Panc1 (cell line): ENCODE results near the gene KAT5. TPM values are rescaled to one million over a fixed set of nuclear protein-coding genes. Genes with fewer than 3 reads are reported as not detected.

Experiments
- ATAC-seq: fragments of 200-7000 bp; cut with Tn5 transposase; 2 replicates; pipeline ENCODE4 v1.9.1; 2020; ENCODE audit warnings: mild to moderate bottlenecking, moderate library complexity
- BruUV-seq: library from RNA; stranded (reverse); fragments of 400-500 nt; replicated peaks from 2 replicates; lab custom pipeline; 2021; lab: Mats Ljungman, UMichigan
- CTCF ChIA-PET: fragments of 300-600 bp; sonication (Branson Sonifier 250); formaldehyde crosslinking; loops from one replicate; lab custom pipeline; 2022; ENCODE audit warnings: antibody characterized with exemption; lab: Charles Lee
- POLR2A ChIA-PET: fragments of 300-600 bp; sonication (Branson Sonifier 250); formaldehyde crosslinking; loops from one replicate; lab custom pipeline; 2022; ENCODE audit warnings: antibody characterized with exemption; lab: Charles Lee
- DNase-seq: peaks from one replicate; pipeline ENCODE4 v3.0.0-alpha.2; 2010; ENCODE audit warnings: low read depth, low spot score
- H3K27ac ChIP-seq: 2 replicates; pipeline ENCODE4 v1.5.1; 2011; ENCODE audit warnings: mild to moderate bottlenecking, low read length, inconsistent platforms
- H3K27me3 ChIP-seq: fragments of 200-500 bp; sonication (Bioruptor generic); 2 replicates; pipeline ENCODE4 v1.6.0; 2014; ENCODE audit warnings: low read length, inconsistent platforms; ENCODE audit not compliant: control insufficient read depth, insufficient read depth
- H3K36me3 ChIP-seq: fragments of 200-500 bp; sonication (Bioruptor generic); 2 replicates; pipeline ENCODE4 v1.5.1; 2014; ENCODE audit warnings: inconsistent platforms, mild to moderate bottlenecking, low read length, moderate library complexity; ENCODE audit not compliant: control insufficient read depth, insufficient read depth
- H3K4me1 ChIP-seq: 2 replicates; pipeline ENCODE4 v1.5.1; 2011; ENCODE audit warnings: inconsistent platforms, mild to moderate bottlenecking, low read length, moderate library complexity; ENCODE audit not compliant: control insufficient read depth, insufficient read depth
- H3K4me3 ChIP-seq, 2 experiments: 2 replicates each; pipeline ENCODE4 v1.5.1; 2011 to 2012; ENCODE audit warnings: low read depth in 2 of 2, low read length in 2 of 2, mild to moderate bottlenecking in 2 of 2, inconsistent platforms in 1 of 2, moderate library complexity in 1 of 2
- H3K9me3 ChIP-seq: fragments of 200-500 bp; sonication (Bioruptor generic); 2 replicates; pipeline ENCODE4 v1.5.1; 2014; ENCODE audit warnings: low read depth, mild to moderate bottlenecking, inconsistent platforms, low read length, moderate library complexity; ENCODE audit not compliant: control insufficient read depth, insufficient read depth
- CTCF ChIP-seq: fragments of 450-650 bp; IDR thresholded peaks from 2 replicates; pipeline ENCODE4 v1.5.1; 2017; ENCODE audit warnings: mild to moderate bottlenecking
- POLR2AphosphoS5 ChIP-seq: IDR thresholded peaks from 2 replicates; pipeline ENCODE4 v1.6.1; 2012; ENCODE audit warnings: mild to moderate bottlenecking, low read depth, low read length, moderate library complexity
- SIN3A ChIP-seq: IDR thresholded peaks from 2 replicates; pipeline ENCODE4 v1.6.1; 2012; ENCODE audit warnings: low read depth, mild to moderate bottlenecking, low read length, moderate library complexity, borderline replicate concordance; ENCODE audit not compliant: insufficient read depth
- TCF7L2 ChIP-seq: IDR thresholded peaks from 2 replicates; pipeline ENCODE4 v1.6.1; 2011; ENCODE audit warnings: mild to moderate bottlenecking, low read depth, low read length, inconsistent platforms
- in situ Hi-C: cut with HindIII; loops from 2 replicates; pipeline ENCODE4 v1.10.0; 2016; ENCODE audit warnings: low sequenced_read_pairs, low pct_unique_long_range_greater_than_20kb
- intact Hi-C: fragments of 100-400 bp; cut with micrococcal nuclease; formaldehyde crosslinking; loops from one replicate; pipeline ENCODE4 v1.10.0; 2022; ENCODE audit not compliant: unreplicated experiment
- total RNA-seq: library from RNA; stranded (reverse); gene quantifications from one replicate; pipeline ENCODE4 v1.2.1, GENCODE V29; 2021; ENCODE audit not compliant: unreplicated experiment
- TF ChIP-seq, protein P1 (sequence below), 2 experiments: IDR thresholded peaks; 2 replicates each; pipeline ENCODE4 v1.6.1; 2011 to 2012; ENCODE audit warnings: low read depth in 2 of 2, control low read depth in 1 of 2, low read length in 1 of 2, mild to moderate bottlenecking in 1 of 2, moderate library complexity in 1 of 2; ENCODE audit not compliant: insufficient read depth in 1 of 2

Gene KAT5
- total RNA-seq, 1 experiment from 2014 or later, result 84.2 TPM

DNA sequence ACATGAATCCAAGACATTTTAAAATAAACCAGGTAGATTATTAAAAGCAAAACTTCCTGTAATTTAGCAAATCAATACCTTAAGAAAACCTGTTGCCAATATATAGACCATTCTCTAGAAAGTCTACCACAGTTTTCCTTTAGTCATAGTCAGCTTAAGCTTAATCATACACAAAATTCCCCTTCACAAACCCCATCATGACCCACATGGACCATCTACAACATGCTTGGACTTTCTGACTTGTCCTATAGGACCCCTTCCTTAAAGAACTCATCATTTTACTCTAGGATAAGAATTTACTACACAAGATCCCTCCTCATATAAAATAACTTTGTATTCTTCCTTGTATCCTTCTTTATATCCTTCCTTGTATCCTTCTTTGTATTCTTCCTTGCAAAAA lies 24.8 kb downstream of the KAT5 start:
- Histone ChIP-seq H3K9me3 (peaks cover 9% of the 10 kb centered on the region), H3K4me1 (no peaks in the 10 kb centered on the region), H3K4me3 (no peak overlapping the region), H3K27me3 (no peaks in the 10 kb centered on the region), H3K36me3 (no peaks in the 10 kb centered on the region), H3K27ac (no peak overlapping the region)
- ChIA-PET POLR2A (interaction anchor here (0.7 kb wide), 1 partner anchor 34 kb away, joined by 4 read pairs; no protein-coding TSS in a partner anchor), CTCF (no interaction called here)
- intact Hi-C loops, result no loop called here
- in situ Hi-C loops, result no loop called here
- TF ChIP-seq SIN3A, result no peak
- TF ChIP-seq TCF7L2, result no peak
- no peak for TF ChIP-seq CTCF
- TF ChIP-seq POLR2AphosphoS5, result no peak
- TF ChIP-seq, protein P1, sequence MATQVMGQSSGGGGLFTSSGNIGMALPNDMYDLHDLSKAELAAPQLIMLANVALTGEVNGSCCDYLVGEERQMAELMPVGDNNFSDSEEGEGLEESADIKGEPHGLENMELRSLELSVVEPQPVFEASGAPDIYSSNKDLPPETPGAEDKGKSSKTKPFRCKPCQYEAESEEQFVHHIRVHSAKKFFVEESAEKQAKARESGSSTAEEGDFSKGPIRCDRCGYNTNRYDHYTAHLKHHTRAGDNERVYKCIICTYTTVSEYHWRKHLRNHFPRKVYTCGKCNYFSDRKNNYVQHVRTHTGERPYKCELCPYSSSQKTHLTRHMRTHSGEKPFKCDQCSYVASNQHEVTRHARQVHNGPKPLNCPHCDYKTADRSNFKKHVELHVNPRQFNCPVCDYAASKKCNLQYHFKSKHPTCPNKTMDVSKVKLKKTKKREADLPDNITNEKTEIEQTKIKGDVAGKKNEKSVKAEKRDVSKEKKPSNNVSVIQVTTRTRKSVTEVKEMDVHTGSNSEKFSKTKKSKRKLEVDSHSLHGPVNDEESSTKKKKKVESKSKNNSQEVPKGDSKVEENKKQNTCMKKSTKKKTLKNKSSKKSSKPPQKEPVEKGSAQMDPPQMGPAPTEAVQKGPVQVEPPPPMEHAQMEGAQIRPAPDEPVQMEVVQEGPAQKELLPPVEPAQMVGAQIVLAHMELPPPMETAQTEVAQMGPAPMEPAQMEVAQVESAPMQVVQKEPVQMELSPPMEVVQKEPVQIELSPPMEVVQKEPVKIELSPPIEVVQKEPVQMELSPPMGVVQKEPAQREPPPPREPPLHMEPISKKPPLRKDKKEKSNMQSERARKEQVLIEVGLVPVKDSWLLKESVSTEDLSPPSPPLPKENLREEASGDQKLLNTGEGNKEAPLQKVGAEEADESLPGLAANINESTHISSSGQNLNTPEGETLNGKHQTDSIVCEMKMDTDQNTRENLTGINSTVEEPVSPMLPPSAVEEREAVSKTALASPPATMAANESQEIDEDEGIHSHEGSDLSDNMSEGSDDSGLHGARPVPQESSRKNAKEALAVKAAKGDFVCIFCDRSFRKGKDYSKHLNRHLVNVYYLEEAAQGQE (IDR thresholded peaks at IDR 0.05; ENCODE audit: insufficient read depth in 1 of 2, low read depth in 2 of 2, low read length in 1 of 2), result no peak
- no TSS peak for BruUV-seq
- ATAC-seq (no peak), DNase-seq (no peak)

GRCh38 chr11:65739022-65739421 lies 27.0 kb downstream of the KAT5 start:
- Histone ChIP-seq H3K27ac (no peak overlapping the region), H3K4me1 (0 out of 2 replicates have a peak, but pooled peaks cover 7% of the 10 kb centered on the region), H3K9me3 (peaks cover 9% of the 10 kb centered on the region), H3K27me3 (no peaks in the 10 kb centered on the region), H3K36me3 (no peaks in the 10 kb centered on the region), H3K4me3 (no peak overlapping the region)
- TF ChIP-seq, protein P1 (IDR thresholded peaks at IDR 0.05; ENCODE audit: insufficient read depth in 1 of 2, low read depth in 2 of 2, low read length in 1 of 2), result no peak
- TF ChIP-seq SIN3A (no peak), POLR2AphosphoS5 (no peak), CTCF (no peak)
- ATAC-seq, result no peak
- no peak for DNase-seq
- ChIA-PET POLR2A (no interaction called here), CTCF (no interaction called here)
- in situ Hi-C loops (no loop called here), intact Hi-C loops (no loop called here)
- BruUV-seq, result no TSS peak
